ENCODE results near the gene SEMA4D.

The SEMA4D gene

GRCh38 chr9:89394412-89394811, 103.5 kb downstream of the SEMA4D start:
- Histone ChIP-seq H3K27me3 (ENCODE audit: insufficient read depth, low read length, poor library complexity) (no peaks in the 10 kb centered on the region), H3K4me2 (ENCODE audit: insufficient read depth, low read length) (no peak overlapping the region), H3K9ac (ENCODE audit: low read depth, low read length) (no peak overlapping the region), H3K9me3 (ENCODE audit: insufficient read depth, low read length, severe bottlenecking) (no peaks in the 10 kb centered on the region), H3K79me2 (ENCODE audit: insufficient read depth, low read length) (peaks cover 11% of the 10 kb centered on the region; the same call in 1 of the 2 replicates), H3K4me3 (ENCODE audit: low read depth in 1 of 2, low read length in 2 of 2) (no peak overlapping the region), H3K36me3 (ENCODE audit: insufficient read depth, low read length) (peaks cover 98% of the 10 kb centered on the region), H3K27ac (ENCODE audit: low read length) (no peak overlapping the region), H2AFZ (ENCODE audit: low read depth, low read length) (no peak overlapping the region), H4K20me1 (ENCODE audit: insufficient read depth, low read length) (peaks cover 27% of the 10 kb centered on the region; the same call in 1 of the 2 replicates), H3K4me1 (ENCODE audit: insufficient read depth, low read length) (no peaks in the 10 kb centered on the region)
- DNase-seq (no peak), ATAC-seq (ENCODE audit: insufficient read depth, low read depth) (no peak)
- TF ChIP-seq EZH2 (IDR thresholded peaks at IDR 0.05; ENCODE audit: borderline replicate concordance, low read depth, low read length, severe bottlenecking) (no peak), CTCF (IDR thresholded peaks at IDR 0.05; ENCODE audit: borderline replicate concordance, extremely low read depth, low read length, poor library complexity, severe bottlenecking) (no peak)

GRCh38 chr9:89391585-89391984, 106.3 kb downstream of the SEMA4D start:
- Histone ChIP-seq H3K36me3 (ENCODE audit: insufficient read depth, low read length) (peaks cover 98% of the 10 kb centered on the region), H3K4me1 (ENCODE audit: insufficient read depth, low read length) (no peaks in the 10 kb centered on the region)
- no peak for ATAC-seq (ENCODE audit: insufficient read depth, low read depth)

GRCh38 chr9:89390578-89391116, 107.3 kb downstream of the SEMA4D start:
- Histone ChIP-seq H3K9me3 (ENCODE audit: insufficient read depth, low read length, severe bottlenecking) (no peaks in the 10 kb centered on the region), H3K36me3 (ENCODE audit: insufficient read depth, low read length) (peaks cover 97% of the 10 kb centered on the region), H4K20me1 (ENCODE audit: insufficient read depth, low read length) (peaks cover 21% of the 10 kb centered on the region; the same call in 1 of the 2 replicates), H2AFZ (ENCODE audit: low read depth, low read length) (no peak overlapping the region), H3K4me3 (ENCODE audit: low read depth in 1 of 2, low read length in 2 of 2) (no peak overlapping the region), H3K27ac (ENCODE audit: low read length) (no peak overlapping the region), H3K27me3 (ENCODE audit: insufficient read depth, low read length, poor library complexity) (no peaks in the 10 kb centered on the region), H3K79me2 (ENCODE audit: insufficient read depth, low read length) (no peaks in the 10 kb centered on the region), H3K9ac (ENCODE audit: low read depth, low read length) (no peak overlapping the region), H3K4me2 (ENCODE audit: insufficient read depth, low read length) (no peak overlapping the region), H3K4me1 (ENCODE audit: insufficient read depth, low read length) (no peaks in the 10 kb centered on the region)
- 0 out of 3 replicates have a peak, but pooled peaks have one; percentile 16 for ATAC-seq (ENCODE audit: insufficient read depth, low read depth)
- TF ChIP-seq EZH2 (IDR thresholded peaks at IDR 0.05; ENCODE audit: borderline replicate concordance, low read depth, low read length, severe bottlenecking) (no peak), CTCF (IDR thresholded peaks at IDR 0.05; ENCODE audit: borderline replicate concordance, extremely low read depth, low read length, poor library complexity, severe bottlenecking) (no peak)
- no peak for DNase-seq

More at GRCh38 chr9:89391585-89391984, 106.3 kb downstream of the SEMA4D start:
- Histone ChIP-seq H3K79me2 (ENCODE audit: insufficient read depth, low read length) (peaks cover 3% of the 10 kb centered on the region; the same call in 1 of the 2 replicates), H3K9me3 (ENCODE audit: insufficient read depth, low read length, severe bottlenecking) (no peaks in the 10 kb centered on the region), H3K9ac (ENCODE audit: low read depth, low read length) (no peak overlapping the region), H3K27me3 (ENCODE audit: insufficient read depth, low read length, poor library complexity) (no peaks in the 10 kb centered on the region), H3K4me2 (ENCODE audit: insufficient read depth, low read length) (no peak overlapping the region), H4K20me1 (ENCODE audit: insufficient read depth, low read length) (peaks cover 23% of the 10 kb centered on the region; the same call in 1 of the 2 replicates), H2AFZ (ENCODE audit: low read depth, low read length) (no peak overlapping the region), H3K4me3 (ENCODE audit: low read depth in 1 of 2, low read length in 2 of 2) (no peak overlapping the region), H3K27ac (ENCODE audit: low read length) (no peak overlapping the region)
- no peak for DNase-seq
- no peak for TF ChIP-seq CTCF (IDR thresholded peaks at IDR 0.05; ENCODE audit: borderline replicate concordance, extremely low read depth, low read length, poor library complexity, severe bottlenecking)
- no peak for TF ChIP-seq EZH2 (IDR thresholded peaks at IDR 0.05; ENCODE audit: borderline replicate concordance, low read depth, low read length, severe bottlenecking)
